ENCODE measurements around the gene PARD3B. TPM values are rescaled to one million over a fixed set of nuclear protein-coding genes. Genes with fewer than 3 reads are reported as not detected.

The PARD3B gene
- total and polyA plus RNA-seq, 2 of the 8 experiments (the other 6 are each of a cell fraction or from before 2014, with no cell fraction given): 1.2 to 5.7 TPM

GRCh38 chr2:204945376-204945775 lies 400.1 kb downstream of the PARD3B start:
- DNase-seq (ENCODE audit: low read depth in 1 of 2, low spot score in 2 of 2): no peak
- TF ChIP-seq GABPA (IDR thresholded peaks at IDR 0.05; ENCODE audit: borderline replicate concordance, insufficient read depth, low read length) (no peak), POU5F1 (IDR thresholded peaks at IDR 0.05; ENCODE audit: low read depth, low read length) (no peak), MAX (IDR thresholded peaks at IDR 0.05) (no peak), RNF2 (IDR thresholded peaks at IDR 0.05; ENCODE audit: borderline replicate concordance, low read depth, low read length, missing control alignments, poor library complexity, severe bottlenecking) (no peak), JUND (IDR thresholded peaks at IDR 0.05; ENCODE audit: low read length) (no peak), GTF2F1 (IDR thresholded peaks at IDR 0.05; ENCODE audit: borderline replicate concordance, low read depth, low read length) (no peak), SAP30 (IDR thresholded peaks at IDR 0.05; ENCODE audit: insufficient read depth, insufficient replicate concordance, low read length) (no peak), CBX5 (IDR thresholded peaks at IDR 0.05; ENCODE audit: low read depth, low read length) (no peak)

More at GRCh38 chr2:204945376-204945775, 400.1 kb downstream of the PARD3B start:
- Histone ChIP-seq H4K8ac (ENCODE audit: extremely low read depth, insufficient read depth, low read length) (no peak overlapping the region), H3K56ac (replicated peaks; ENCODE audit: insufficient read length, low read depth, low read length) (no peak overlapping the region), H3K27ac (ENCODE audit: low read depth, low read length) (no peak overlapping the region), H2AK5ac (ENCODE audit: low read depth, low read length) (no peak overlapping the region), H3K23ac (ENCODE audit: insufficient read length) (no peak overlapping the region), H3K23me2 (ENCODE audit: low read depth, low read length) (no peaks in the 10 kb centered on the region), H3K4me3 (ENCODE audit: extremely low read depth in 1 of 4, insufficient read depth in 2 of 4, low read depth in 3 of 4, low read length in 4 of 4) (no peak overlapping the region), H4K20me1 (replicated peaks in 1 of 2; ENCODE audit: control insufficient read depth in 1 of 2, insufficient read depth in 2 of 2, low read length in 2 of 2) (no peaks in the 10 kb centered on the region), H3K18ac (ENCODE audit: extremely low read depth, low read length) (no peak overlapping the region), H4K5ac (ENCODE audit: insufficient read length, low read depth, low read length) (no peak overlapping the region), H3K27me3 (replicated peaks in 1 of 4; ENCODE audit: control insufficient read depth in 3 of 4, extremely low read depth in 1 of 4, insufficient read depth in 3 of 4, low read length in 3 of 4) (no peaks in the 10 kb centered on the region), H2BK12ac (ENCODE audit: low read depth, low read length) (no peak overlapping the region), H3K9me3 (ENCODE audit: insufficient read depth in 2 of 2, low read depth in 1 of 2, low read length in 1 of 2) (0 out of 4 replicates have a peak, but pooled peaks cover 0 to 2% of the 10 kb centered on the region in 2 experiments), H4K91ac (replicated peaks; ENCODE audit: insufficient read length, low read length) (no peak overlapping the region), H2BK15ac (ENCODE audit: low read length) (no peak overlapping the region), H2AFZ (ENCODE audit: low read length) (no peak overlapping the region), H3K79me1 (ENCODE audit: low read depth, low read length) (no peaks in the 10 kb centered on the region), H2BK120ac (replicated peaks; ENCODE audit: low read depth, low read length) (no peak overlapping the region), H2BK20ac (ENCODE audit: low read length) (no peak overlapping the region), H3K36me3 (ENCODE audit: control insufficient read depth in 2 of 4, insufficient read depth in 4 of 4, low read length in 3 of 4) (no peaks in the 10 kb centered on the region), H3K14ac (ENCODE audit: insufficient read length) (no peak overlapping the region), H3K4me2 (ENCODE audit: insufficient read depth in 1 of 2, low read depth in 2 of 2, low read length in 2 of 2) (no peak overlapping the region), H3K79me2 (ENCODE audit: control insufficient read depth in 1 of 2, insufficient read depth in 2 of 2, low read length in 2 of 2) (no peaks in the 10 kb centered on the region), H3K9ac (replicated peaks in 1 of 4; ENCODE audit: extremely low read depth in 1 of 4, low read depth in 3 of 4, low read length in 3 of 4) (no peak overlapping the region), H3K4me1 (replicated peaks in 1 of 4; ENCODE audit: control insufficient read depth in 3 of 4, insufficient read depth in 4 of 4, low read length in 3 of 4) (no peaks in the 10 kb centered on the region), H3K4ac (replicated peaks; ENCODE audit: insufficient read length, low read depth, low read length) (no peak overlapping the region), H2BK5ac (ENCODE audit: low read depth, low read length) (no peak overlapping the region)
- no peak for FAIRE-seq
- 94% methylated on average over 2 of the region's 2 CpGs; no CpG with 5 or more reads in 1 of the 2 experiments for WGBS, 2 experiments (ENCODE audit: extremely low coverage in 1 of 2, insufficient coverage in 1 of 2, insufficient read length in 1 of 2, insufficient replicate concordance in 2 of 2, low coverage in 1 of 2, low lambda C conversion rate in 2 of 2, missing lambda C conversion rate in 1 of 2)
- ChIA-PET CTCF (ENCODE audit: partially characterized antibody) (interaction anchor here (2.7 kb wide), 1 partner anchor 10 kb away, joined by 15 read pairs; no protein-coding TSS in a partner anchor), POLR2A (ENCODE audit: partially characterized antibody) (no interaction called here)

Data from H1 (cell line).